Stimulated activated CD4-positive, alpha-beta T cell treated with anti-CD3 and anti-CD28 coated beads, Interleukin-15, amount 100 ng/mL, for 24 hours (primary cell): ENCODE data around the gene DMGDH.
A peak's percentile ranks its signal among the peaks of the same experiment; 100 is the strongest.
"Not testable (repeated sequence)": the region's sequence is repeated elsewhere in the genome, so short reads cannot be mapped to it uniquely, and the experiment has no call there.

Experiments used
- DNase-seq: peaks from one replicate; pipeline ENCODE4 v3.0.0-alpha.2; 2020

The DMGDH gene

GRCh38 chr5:79008362-79008761, 61.1 kb downstream of the DMGDH start:
- no peak for DNase-seq

- no peak for DNase-seq
Observed at GRCh38 chr5:79007872-79008271, 61.6 kb downstream of the DMGDH start.

GRCh38 chr5:79005936-79006631, 63.4 kb downstream of the DMGDH start:
- no peak for DNase-seq

DNA sequence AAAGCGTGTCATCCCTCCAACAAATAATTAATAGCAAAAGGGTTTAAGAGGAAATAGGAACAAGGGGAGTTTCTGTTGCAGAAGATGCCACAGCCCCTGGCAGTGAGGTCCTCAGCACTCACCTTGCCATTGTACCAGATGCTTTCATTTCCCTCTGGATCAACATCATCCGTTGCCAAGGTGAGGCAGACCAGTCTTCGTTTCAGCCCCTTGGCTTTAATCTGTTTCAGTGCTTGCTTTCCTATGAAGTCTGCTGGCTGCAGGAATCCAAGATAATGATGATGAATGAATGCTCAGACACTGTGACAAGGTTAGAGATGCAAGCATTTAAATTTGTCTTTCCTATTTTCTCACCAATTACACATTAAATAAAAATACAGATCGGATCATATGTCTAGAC, 64.3 kb downstream of the DMGDH start:
- no peak for DNase-seq

GRCh38 chr5:79002374-79002773, 67.1 kb downstream of the DMGDH start:
- no peak for DNase-seq

- no peak for DNase-seq
Observed at GRCh38 chr5:79001471-79001870, 68.0 kb downstream of the DMGDH start.

DNA sequence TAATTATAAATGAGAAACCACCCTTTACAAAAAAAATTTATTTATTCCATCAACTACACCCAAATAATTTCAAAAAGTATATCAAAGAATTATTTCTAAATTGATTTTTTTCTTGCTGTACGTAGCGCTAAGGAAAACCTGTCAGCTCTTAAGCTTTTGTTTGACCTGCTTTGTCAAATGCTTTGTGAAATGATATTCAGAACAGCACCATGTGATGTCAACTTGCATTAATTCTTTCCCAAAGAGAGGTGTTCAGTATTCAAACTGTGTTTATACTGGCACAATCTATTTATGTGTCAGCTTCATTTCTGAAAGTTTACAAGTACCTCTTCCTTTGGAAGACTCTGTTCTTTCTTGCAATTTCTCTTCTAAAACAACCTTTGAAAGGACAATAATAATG, 72.4 kb downstream of the DMGDH start:
- no peak for DNase-seq

DNA sequence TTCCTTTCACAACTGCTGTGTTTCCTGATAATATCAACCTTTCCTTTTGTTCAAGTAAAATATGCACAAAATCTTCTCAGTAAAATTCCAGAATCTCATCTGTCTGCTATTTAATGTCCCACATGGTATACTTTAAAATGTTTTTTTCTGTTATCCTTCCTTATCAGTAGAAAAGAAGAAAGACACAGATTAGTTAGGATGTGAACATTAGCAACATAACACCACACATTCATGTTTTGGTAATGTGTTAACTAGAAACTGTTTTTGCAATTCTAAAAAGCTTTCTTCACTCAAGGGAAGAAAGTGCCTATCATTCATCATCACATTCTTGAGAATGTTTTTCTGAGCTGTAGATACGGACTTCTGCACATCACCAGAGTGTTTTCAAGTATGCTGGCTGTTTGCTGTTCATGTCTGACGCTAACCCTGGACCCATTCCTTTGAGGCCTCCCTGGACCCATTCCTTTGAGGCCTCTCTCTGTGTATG, 73.9 kb downstream of the DMGDH start:
- DNase-seq = no peak

- DNase-seq = no peak
Observed at GRCh38 chr5:78993165-78993564, 76.3 kb downstream of the DMGDH start.

DNA sequence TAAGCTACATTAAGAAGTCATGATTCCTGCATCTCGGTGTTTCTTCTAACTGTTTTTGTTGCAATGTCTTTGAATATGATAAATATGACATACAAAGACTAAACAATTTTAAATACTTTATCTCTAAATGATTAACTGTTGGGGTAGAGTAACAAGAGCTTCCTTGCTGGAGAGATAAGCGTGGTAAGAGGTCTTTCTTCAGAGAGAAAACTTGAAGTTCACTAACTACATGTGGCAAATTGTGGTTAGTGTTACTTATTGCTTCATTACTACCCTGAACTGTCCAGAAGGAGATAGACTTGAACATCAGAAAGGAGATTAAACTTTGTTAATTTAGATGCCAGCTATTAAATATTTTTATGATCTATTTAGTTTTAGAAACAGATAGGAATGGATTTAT, 77.3 kb downstream of the DMGDH start:
- DNase-seq = no peak

DNA sequence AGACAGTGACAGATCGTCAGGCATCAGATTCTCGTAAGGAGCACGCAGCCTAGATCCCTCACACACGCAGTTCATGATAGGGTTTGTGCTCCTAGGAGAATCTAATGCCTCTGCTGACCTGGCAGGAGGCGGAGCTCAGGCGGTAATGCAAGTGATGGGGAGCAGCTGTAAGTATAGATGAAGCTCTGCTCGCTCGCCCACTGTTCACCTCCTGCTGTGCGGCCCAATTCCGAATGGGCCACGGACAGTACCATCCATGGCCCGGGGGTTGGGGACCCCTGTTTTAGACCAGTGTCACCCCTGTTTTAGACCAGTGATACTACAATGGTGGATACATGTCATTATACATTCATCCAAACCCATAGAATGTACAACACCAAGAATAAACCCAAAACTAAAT, 80.4 kb downstream of the DMGDH start:
- no peak for DNase-seq

DNA sequence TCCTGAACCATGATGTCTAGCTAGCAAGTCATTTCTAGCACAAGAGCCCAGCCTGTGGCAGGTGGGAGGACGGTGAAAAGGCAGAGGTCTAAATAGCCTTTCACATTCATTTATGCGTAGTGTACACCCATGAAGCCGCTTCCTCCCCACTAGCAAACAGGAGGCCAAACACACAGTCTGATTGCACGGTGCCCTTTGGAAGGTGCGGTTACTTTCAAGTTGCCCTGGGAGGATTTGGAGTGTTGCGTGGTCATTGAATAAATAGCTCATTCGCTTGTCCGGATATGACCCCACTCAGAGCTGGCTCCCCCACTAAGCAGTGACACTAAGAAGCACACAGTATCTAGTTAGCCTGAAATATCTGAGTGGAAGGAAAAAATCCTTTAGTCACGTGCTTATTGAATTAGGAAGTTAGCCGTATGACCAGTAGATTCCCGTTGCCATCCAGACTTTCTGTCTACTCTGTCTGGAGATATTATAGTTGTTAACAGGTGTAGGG, 83.7 kb downstream of the DMGDH start:
- DNase-seq = peak; percentile 74

GRCh38 chr5:78985116-78985724, 84.3 kb downstream of the DMGDH start, which contains the start of gene ARSB:
ARSB (minus strand) TSS chr5:78985310; CDS start chr5:78985248, 62 bp downstream.
- peak; percentile 75 for DNase-seq

- peak; percentile 85 for DNase-seq
Observed at GRCh38 chr5:78984439-78985115, 84.9 kb downstream of the DMGDH start.

DNA sequence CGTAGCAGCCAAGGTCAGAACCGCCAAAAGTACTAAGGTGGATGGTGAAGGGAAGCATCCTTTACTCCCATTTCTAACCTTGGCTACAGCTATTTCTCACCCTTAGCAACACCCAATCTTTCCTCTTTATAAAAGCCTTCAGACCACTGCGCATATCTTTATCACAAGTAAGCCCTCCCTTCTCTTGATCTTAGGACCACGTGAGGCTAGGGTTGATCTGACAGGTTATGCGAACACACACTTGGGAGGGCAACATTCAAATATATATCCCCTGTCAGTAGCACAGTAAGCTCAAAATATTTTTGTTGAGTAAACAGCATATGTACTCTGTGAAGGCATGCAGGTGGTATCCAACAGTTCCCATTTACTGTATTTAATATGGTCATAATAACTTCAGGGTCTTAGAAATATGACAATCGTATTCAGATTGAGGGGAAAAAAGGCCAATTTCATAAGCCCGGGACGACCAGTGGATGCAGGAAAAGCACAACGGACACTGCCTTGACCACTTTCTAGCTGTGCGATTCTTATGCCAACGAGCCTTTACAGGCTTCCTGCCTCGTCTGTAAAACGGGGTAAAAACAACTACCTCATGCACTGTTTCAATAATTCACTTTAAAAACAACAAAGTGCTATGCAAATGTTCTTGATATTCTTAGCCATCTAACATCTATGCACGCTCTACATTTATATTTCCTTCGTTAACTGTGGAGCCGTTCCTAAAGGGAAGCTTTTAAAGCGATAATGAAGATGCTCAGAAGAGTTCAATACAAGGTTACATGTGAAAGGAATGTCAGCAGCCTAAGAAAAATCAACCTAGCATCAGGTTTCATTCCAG, 85.7 kb downstream of the DMGDH start:
- no peak for DNase-seq

DNA sequence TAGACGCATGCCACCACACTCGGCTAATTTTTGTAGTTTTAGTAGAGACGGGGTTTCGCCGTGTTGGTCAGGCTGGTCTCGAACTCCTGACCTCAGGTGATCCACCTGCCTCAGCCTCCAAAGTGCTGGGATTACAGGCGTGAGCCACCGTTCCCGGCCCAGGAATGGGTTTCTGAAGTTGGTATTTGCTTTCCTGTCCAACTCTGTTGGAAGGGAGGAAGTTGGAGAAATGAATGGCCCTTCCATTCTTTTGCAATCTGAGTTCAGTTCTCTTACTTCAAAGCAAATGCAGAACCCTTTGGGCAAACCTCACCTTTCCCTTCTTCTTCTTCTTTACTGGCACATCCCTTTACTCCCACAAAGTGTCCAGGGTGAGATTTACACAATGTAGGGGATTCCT, 86.3 kb downstream of the DMGDH start:
- not testable (repeated sequence) for DNase-seq

GRCh38 chr5:78979909-78980308, 89.6 kb downstream of the DMGDH start:
- DNase-seq = no peak

- DNase-seq = peak; percentile 18
Observed at GRCh38 chr5:78979117-78979742, 90.2 kb downstream of the DMGDH start.

DNA sequence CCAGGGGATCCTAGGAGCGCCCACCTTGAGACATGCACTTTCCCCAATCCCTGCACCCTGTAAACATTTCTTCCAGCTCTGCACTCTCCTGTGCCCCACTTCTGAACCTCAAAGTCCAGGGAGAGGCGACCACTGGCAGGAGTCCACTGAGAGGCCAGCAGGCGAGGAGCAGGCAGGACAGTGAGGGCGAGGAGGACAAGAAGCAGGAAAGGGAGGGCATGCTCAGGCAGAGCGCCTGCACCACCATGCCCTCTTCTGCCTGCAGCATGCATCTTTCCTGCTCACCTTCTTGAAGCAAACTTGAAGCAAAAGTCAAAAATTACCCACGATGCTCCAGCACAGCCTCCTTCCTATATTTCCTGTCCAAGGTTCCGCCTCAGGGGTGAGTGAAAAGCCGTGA, 94.4 kb downstream of the DMGDH start:
- no peak for DNase-seq

DNA sequence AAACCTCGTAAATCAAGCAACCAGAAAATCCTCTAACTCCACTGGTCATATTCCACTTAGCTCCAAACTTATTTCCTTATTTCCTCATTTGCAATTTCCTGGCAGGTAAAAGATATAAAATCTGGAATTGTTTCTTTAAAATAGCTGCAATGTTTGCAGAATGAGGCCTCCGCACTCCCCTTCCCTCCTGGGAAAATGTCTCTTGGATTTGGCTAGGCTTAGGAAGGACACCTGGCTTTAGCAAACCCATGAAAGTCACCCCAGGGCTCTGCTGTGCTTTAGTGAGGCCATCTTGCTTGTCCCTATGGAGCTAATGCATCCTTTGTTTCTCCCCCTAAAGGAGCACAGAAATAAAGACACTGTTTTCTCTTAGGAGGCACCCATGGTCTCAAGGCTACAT, 94.9 kb downstream of the DMGDH start:
- no peak for DNase-seq

GRCh38 chr5:78974011-78974410, 95.5 kb downstream of the DMGDH start:
- DNase-seq = no peak

GRCh38 chr5:78972654-78973428, 96.6 kb downstream of the DMGDH start:
- no peak for DNase-seq
